Caco-2 (cell line): ENCODE results near the gene PIEZO1. TPM values are rescaled to one million over a fixed set of nuclear protein-coding genes. Genes with fewer than 3 reads are reported as not detected.

Source experiments
- BruUV-seq: library from RNA; stranded (reverse); fragments of 400-500 nt; replicated peaks from 2 replicates; lab custom pipeline; 2021; lab: Mats Ljungman, UMichigan
- CTCF ChIA-PET: fragments of 300-600 bp; sonication (Branson Sonifier 250); formaldehyde crosslinking; loops from one replicate; lab custom pipeline; 2022; ENCODE audit warnings: antibody characterized with exemption; lab: Charles Lee
- POLR2A ChIA-PET: fragments of 300-600 bp; sonication (Branson Sonifier 250); formaldehyde crosslinking; loops from one replicate; lab custom pipeline; 2022; ENCODE audit warnings: antibody characterized with exemption; lab: Charles Lee
- DNase-seq, 2 experiments: peaks; one replicate each; pipeline versions ENCODE4 v3.0.0 to v3.0.0-alpha.2; 2020 to 2022
- H3K27me3 ChIP-seq: replicated peaks from 2 replicates; pipeline ENCODE4 v1.6.0; 2011; ENCODE audit warnings: low read length; ENCODE audit not compliant: control insufficient read depth, insufficient read depth
- H3K36me3 ChIP-seq: 2 replicates; pipeline ENCODE4 v1.5.1; 2011; ENCODE audit warnings: low read length; ENCODE audit not compliant: control insufficient read depth, insufficient read depth
- H3K4me1 ChIP-seq: fragments of 250-450 bp; sonication (Bioruptor Pico); 2 replicates; pipeline ENCODE4 v1.5.1; 2020; ENCODE audit warnings: mild to moderate bottlenecking
- H3K4me3 ChIP-seq: 2 replicates; pipeline ENCODE4 v1.5.1; 2011; ENCODE audit warnings: low read depth, mild to moderate bottlenecking, control low read depth, low read length
- H3K9me3 ChIP-seq: fragments of 250-450 bp; sonication (Bioruptor Pico); 2 replicates; pipeline ENCODE4 v1.5.1; 2020; ENCODE audit warnings: mild to moderate bottlenecking, moderate library complexity
- H3K27ac Mint-ChIP-seq: one replicate; pipeline ENCODE4 v1.8.0; 2022; ENCODE audit warnings: mixed read lengths; ENCODE audit not compliant: unreplicated experiment
- H3K27me3 Mint-ChIP-seq: one replicate; pipeline ENCODE4 v1.8.0; 2022; ENCODE audit warnings: mixed read lengths; ENCODE audit not compliant: insufficient read depth, unreplicated experiment
- H3K36me3 Mint-ChIP-seq: one replicate; pipeline ENCODE4 v1.8.0; 2022; ENCODE audit warnings: mild to moderate bottlenecking, mixed read lengths; ENCODE audit not compliant: insufficient read depth, unreplicated experiment
- H3K4me1 Mint-ChIP-seq: one replicate; pipeline ENCODE4 v1.8.0; 2022; ENCODE audit warnings: low read depth, mixed read lengths; ENCODE audit not compliant: unreplicated experiment
- H3K4me3 Mint-ChIP-seq: one replicate; pipeline ENCODE4 v1.8.0; 2022; ENCODE audit warnings: mild to moderate bottlenecking, moderate library complexity, mixed read lengths; ENCODE audit not compliant: unreplicated experiment
- H3K9me3 Mint-ChIP-seq: one replicate; pipeline ENCODE4 v1.8.0; 2022; ENCODE audit warnings: mixed read lengths; ENCODE audit not compliant: unreplicated experiment
- intact Hi-C: fragments of 100-400 bp; cut with micrococcal nuclease; formaldehyde crosslinking; loops from one replicate; pipeline ENCODE4 v1.10.0; 2022; ENCODE audit not compliant: unreplicated experiment
- total RNA-seq: library from RNA; stranded (reverse); gene quantifications from 2 replicates; pipeline ENCODE4 v1.2.3, GENCODE V29; 2022
- TF ChIP-seq, protein P1 (sequence below), 2 experiments: fragments of 200-600 bp in 1 of 2; IDR thresholded peaks; 1 replicate in 1 of 2; 2 replicates in 1 of 2; pipeline versions ENCODE4 v1.5.1 to v1.8.0; 2011 to 2022; ENCODE audit warnings: antibody characterized with exemption in 1 of 2, control low read depth in 1 of 2, inconsistent platforms in 1 of 2, low read depth in 1 of 2, low read length in 1 of 2, mild to moderate bottlenecking in 1 of 2, moderate library complexity in 1 of 2; ENCODE audit not compliant: insufficient read depth in 1 of 2, severe bottlenecking in 1 of 2, unreplicated experiment in 1 of 2

Gene PIEZO1
- total RNA-seq, 1 experiment from 2014 or later = 248 TPM

DNA sequence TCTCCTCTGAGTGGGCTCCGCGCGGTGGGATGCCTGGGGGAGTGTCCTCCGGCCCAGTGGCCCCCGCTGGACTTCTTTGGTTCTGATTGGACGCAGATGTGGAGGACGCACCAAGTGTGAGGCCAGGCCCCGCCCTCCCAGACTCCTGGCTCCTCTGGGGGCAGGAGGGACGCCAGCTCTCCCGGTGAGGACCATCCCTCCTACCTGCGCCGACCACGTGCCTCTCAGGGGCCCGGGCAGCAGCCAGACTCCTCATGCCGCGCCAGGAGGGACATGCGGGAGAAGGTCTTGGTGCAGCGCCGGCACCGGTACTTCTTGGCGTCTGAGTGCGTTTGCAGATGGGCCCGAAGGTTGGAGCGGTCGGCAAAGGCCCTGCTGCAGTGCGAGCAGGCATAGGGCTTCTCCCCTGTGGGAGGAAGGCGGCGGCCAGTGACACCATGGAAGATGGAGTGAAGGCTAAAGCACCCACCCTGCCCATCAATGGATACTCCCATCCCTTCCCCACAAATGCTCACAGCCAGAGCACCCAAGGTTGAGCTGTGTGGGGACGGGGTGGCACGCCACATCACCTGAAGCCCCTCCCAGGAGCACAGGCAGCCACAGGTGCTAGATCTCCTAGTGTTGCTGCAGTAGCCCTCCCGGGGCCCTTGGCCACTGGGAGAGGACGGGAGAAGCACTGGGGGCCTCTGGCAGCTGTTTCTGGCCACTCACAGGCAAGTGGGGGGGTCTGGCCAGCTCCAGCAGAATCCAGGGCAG is 106.6 kb downstream of the PIEZO1 start:
- DNase-seq = no peak
- no peaks in the 10 kb centered on the region for H3K9me3 Mint-ChIP-seq
- TF ChIP-seq, protein P1, sequence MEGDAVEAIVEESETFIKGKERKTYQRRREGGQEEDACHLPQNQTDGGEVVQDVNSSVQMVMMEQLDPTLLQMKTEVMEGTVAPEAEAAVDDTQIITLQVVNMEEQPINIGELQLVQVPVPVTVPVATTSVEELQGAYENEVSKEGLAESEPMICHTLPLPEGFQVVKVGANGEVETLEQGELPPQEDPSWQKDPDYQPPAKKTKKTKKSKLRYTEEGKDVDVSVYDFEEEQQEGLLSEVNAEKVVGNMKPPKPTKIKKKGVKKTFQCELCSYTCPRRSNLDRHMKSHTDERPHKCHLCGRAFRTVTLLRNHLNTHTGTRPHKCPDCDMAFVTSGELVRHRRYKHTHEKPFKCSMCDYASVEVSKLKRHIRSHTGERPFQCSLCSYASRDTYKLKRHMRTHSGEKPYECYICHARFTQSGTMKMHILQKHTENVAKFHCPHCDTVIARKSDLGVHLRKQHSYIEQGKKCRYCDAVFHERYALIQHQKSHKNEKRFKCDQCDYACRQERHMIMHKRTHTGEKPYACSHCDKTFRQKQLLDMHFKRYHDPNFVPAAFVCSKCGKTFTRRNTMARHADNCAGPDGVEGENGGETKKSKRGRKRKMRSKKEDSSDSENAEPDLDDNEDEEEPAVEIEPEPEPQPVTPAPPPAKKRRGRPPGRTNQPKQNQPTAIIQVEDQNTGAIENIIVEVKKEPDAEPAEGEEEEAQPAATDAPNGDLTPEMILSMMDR (IDR thresholded peaks at IDR 0.05; ENCODE audit: insufficient read depth in 1 of 2, low read depth in 1 of 2, low read length in 1 of 2, severe bottlenecking in 1 of 2, unreplicated experiment in 1 of 2) = no peak
- H3K27me3 Mint-ChIP-seq = no peaks in the 10 kb centered on the region
- H3K27me3 ChIP-seq = no peaks in the 10 kb centered on the region
- ChIA-PET CTCF (no interaction called here), POLR2A (no interaction called here)
- intact Hi-C loops = no loop called here
- no peaks in the 10 kb centered on the region for H3K9me3 ChIP-seq
- H3K4me1 ChIP-seq = no peaks in the 10 kb centered on the region
- H3K36me3 Mint-ChIP-seq = peaks cover 8% of the 10 kb centered on the region
- no TSS peak for BruUV-seq
- H3K36me3 ChIP-seq = no peaks in the 10 kb centered on the region
- no peak overlapping the region for H3K27ac Mint-ChIP-seq
- H3K4me1 Mint-ChIP-seq = no peaks in the 10 kb centered on the region
- H3K4me3 ChIP-seq = no peak overlapping the region
- H3K4me3 Mint-ChIP-seq = no peak overlapping the region

DNA sequence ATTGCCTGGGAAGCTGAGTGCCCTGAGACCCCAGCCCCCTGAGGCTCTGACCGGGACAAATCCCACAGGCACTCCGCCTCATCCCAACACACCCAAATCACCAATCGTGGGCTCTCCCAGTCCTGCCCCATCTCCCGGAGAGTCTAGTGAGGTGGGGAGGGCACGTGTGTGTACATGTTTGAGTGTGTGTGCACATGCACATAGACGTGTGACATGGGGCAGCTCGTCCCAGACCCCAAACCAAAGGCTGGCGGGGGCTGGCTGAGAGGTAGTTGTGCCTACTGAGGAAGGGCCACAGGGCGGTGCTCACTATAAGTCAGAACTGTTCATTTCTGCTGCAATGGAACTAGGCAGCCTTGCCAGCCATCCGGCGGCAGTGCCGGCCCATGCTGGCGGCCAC is 107.3 kb downstream of the PIEZO1 start:
- ChIA-PET POLR2A (no interaction called here), CTCF (no interaction called here)
- H3K27ac Mint-ChIP-seq = no peak overlapping the region

DNA sequence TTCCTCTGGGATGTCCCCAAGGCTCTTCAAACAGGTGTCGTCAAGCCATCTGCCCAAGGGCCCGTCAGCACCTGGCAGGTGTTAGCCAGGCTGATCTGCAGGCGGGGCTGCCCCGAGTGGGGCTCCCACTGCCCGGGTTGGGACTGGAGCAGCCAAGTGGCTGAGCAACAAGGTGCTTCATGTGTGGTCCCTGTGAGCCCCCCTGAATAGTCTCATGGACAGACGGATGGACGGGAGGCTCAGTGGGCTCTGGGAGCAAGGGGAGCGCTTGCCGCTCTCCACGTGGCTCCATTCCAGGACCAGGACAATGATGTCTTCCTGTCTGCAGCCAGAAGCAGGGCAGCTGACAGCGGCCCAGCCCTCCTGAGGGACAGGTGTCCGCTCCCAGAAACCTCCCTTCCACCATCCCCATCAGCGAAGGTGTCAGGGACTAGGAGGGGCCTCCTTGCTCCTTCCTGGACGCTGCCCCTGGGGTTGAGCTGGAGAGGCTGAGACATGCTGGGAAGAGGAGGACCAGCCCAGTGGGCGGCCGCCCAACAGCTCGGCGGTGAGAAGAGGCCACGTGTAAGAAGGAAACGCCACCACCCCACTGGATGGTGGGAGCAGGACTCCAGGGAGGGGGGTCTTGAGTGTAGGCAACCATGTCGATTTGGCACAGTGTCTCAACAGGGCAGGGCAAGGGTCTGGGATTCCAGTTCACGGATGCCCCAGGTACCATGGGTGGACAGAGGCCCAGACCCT is 108.3 kb downstream of the PIEZO1 start:
- no peak for DNase-seq
- Histone ChIP-seq H3K9me3 (no peaks in the 10 kb centered on the region), H3K27me3 (no peaks in the 10 kb centered on the region), H3K4me3 (no peak overlapping the region), H3K4me1 (no peaks in the 10 kb centered on the region), H3K36me3 (no peaks in the 10 kb centered on the region)
- Mint-ChIP-seq H3K27ac (no peak overlapping the region), H3K27me3 (no peaks in the 10 kb centered on the region), H3K4me3 (no peak overlapping the region), H3K9me3 (no peaks in the 10 kb centered on the region), H3K4me1 (no peaks in the 10 kb centered on the region), H3K36me3 (peaks cover 8% of the 10 kb centered on the region)
- intact Hi-C loops = no loop called here
- CTCF ChIA-PET = no interaction called here
- TF ChIP-seq, protein P1 (IDR thresholded peaks at IDR 0.05; ENCODE audit: insufficient read depth in 1 of 2, low read depth in 1 of 2, low read length in 1 of 2, severe bottlenecking in 1 of 2, unreplicated experiment in 1 of 2) = no peak
- no TSS peak for BruUV-seq
- POLR2A ChIA-PET = no interaction called here

More for the DNA sequence above, 107.3 kb downstream of the PIEZO1 start:
- H3K4me3 Mint-ChIP-seq = no peak overlapping the region
- BruUV-seq = no TSS peak
- no peak for DNase-seq
- Histone ChIP-seq H3K36me3 (no peaks in the 10 kb centered on the region), H3K27me3 (no peaks in the 10 kb centered on the region), H3K4me1 (no peaks in the 10 kb centered on the region), H3K9me3 (no peaks in the 10 kb centered on the region), H3K4me3 (no peak overlapping the region)
- H3K4me1 Mint-ChIP-seq = no peaks in the 10 kb centered on the region
- TF ChIP-seq, protein P1 (IDR thresholded peaks at IDR 0.05; ENCODE audit: insufficient read depth in 1 of 2, low read depth in 1 of 2, low read length in 1 of 2, severe bottlenecking in 1 of 2, unreplicated experiment in 1 of 2) = no peak
- H3K27me3 Mint-ChIP-seq = no peaks in the 10 kb centered on the region
- no peaks in the 10 kb centered on the region for H3K9me3 Mint-ChIP-seq
- peaks cover 8% of the 10 kb centered on the region for H3K36me3 Mint-ChIP-seq
- intact Hi-C loops = no loop called here
